Endodermal cell (in vitro differentiated cells): ENCODE measurements around the gene FADS2. TPM values are rescaled to one million over a fixed set of nuclear protein-coding genes. Genes with fewer than 3 reads are reported as not detected.
A peak's percentile ranks its signal among the peaks of the same experiment; 100 is the strongest.

Experiments used
- DNase-seq: peaks from one replicate; pipeline ENCODE4 v3.0.0-alpha.2; 2017
- H3K27ac ChIP-seq: 2 replicates; pipeline ENCODE4 v1.5.1; 2013; ENCODE audit warnings: mild to moderate bottlenecking, low read depth, low read length, moderate library complexity
- H3K27me3 ChIP-seq: 2 replicates; pipeline ENCODE4 v1.6.1; 2013; ENCODE audit warnings: mild to moderate bottlenecking, low read length, moderate library complexity; ENCODE audit not compliant: insufficient read depth, control insufficient read depth, poor library complexity, severe bottlenecking
- H3K36me3 ChIP-seq: 2 replicates; pipeline ENCODE4 v1.7.0; 2013; ENCODE audit warnings: mild to moderate bottlenecking, low read length, moderate library complexity; ENCODE audit not compliant: control insufficient read depth, insufficient read depth
- H3K4me1 ChIP-seq: one replicate; pipeline ENCODE4 v1.7.0; 2013; ENCODE audit warnings: low read length; ENCODE audit not compliant: control insufficient read depth, insufficient read depth
- H3K4me3 ChIP-seq: 2 replicates; pipeline ENCODE4 v1.5.1; 2013; ENCODE audit warnings: mild to moderate bottlenecking, low read length, moderate library complexity
- H3K9ac ChIP-seq: 2 replicates; pipeline ENCODE4 v1.6.1; 2013; ENCODE audit warnings: mild to moderate bottlenecking, low read length, moderate library complexity; ENCODE audit not compliant: poor library complexity, severe bottlenecking; ENCODE audit errors: extremely low read depth
- H3K9me3 ChIP-seq: 2 replicates; pipeline ENCODE4 v1.6.1; 2013; ENCODE audit warnings: mild to moderate bottlenecking, low read length, moderate library complexity; ENCODE audit not compliant: control insufficient read depth
- H3K27ac Mint-ChIP-seq: 2 replicates; pipeline ENCODE4 v1.8.0; 2020; ENCODE audit warnings: mixed read lengths
- H3K27me3 Mint-ChIP-seq: 2 replicates; pipeline ENCODE4 v1.8.0; 2021; ENCODE audit warnings: mild to moderate bottlenecking, mixed read lengths; ENCODE audit not compliant: insufficient read depth
- H3K36me3 Mint-ChIP-seq: 2 replicates; pipeline ENCODE4 v1.8.0; 2020; ENCODE audit warnings: low read depth, mixed read lengths
- H3K4me1 Mint-ChIP-seq: 2 replicates; pipeline ENCODE4 v1.8.0; 2020; ENCODE audit warnings: mixed read lengths
- H3K4me3 Mint-ChIP-seq: 2 replicates; pipeline ENCODE4 v1.8.0; 2020; ENCODE audit warnings: mild to moderate bottlenecking, moderate library complexity, mixed read lengths
- H3K9me3 Mint-ChIP-seq: 2 replicates; pipeline ENCODE4 v1.8.0; 2020; ENCODE audit warnings: mild to moderate bottlenecking, mixed read lengths
- CTCF ChIP-seq: fragments of 200-600 bp; sonication (generic); conservative IDR thresholded peaks from 2 replicates; pipeline ENCODE4 v1.5.0; 2021; ENCODE audit warnings: antibody characterized with exemption, mild to moderate bottlenecking
- WGBS, 2 experiments: methylation state at CpG; one replicate each; pipeline versions ENCODE4 v1.1.5 to v1.1.7; 2013; ENCODE audit warnings: missing lambda C conversion rate in 2 of 2, mixed read lengths in 1 of 2; ENCODE audit not compliant: insufficient coverage in 1 of 2, insufficient read length in 1 of 2; 5-methylcytosine and 5-hydroxymethylcytosine counted together
- total RNA-seq, 2 donors: library from RNA; stranded (reverse); fragmentation: NEBNext Ultra II Directional in 1 of 2; extraction: Animal tissue kit (Norgen Biotek cat#: 25700) in 1 of 2; gene quantifications; 2 replicates in 1 of 2; 3 replicates in 1 of 2; pipeline ENCODE4 v1.2.1, GENCODE V29; 2021

FADS2 gene
- total RNA-seq, 2 donors from 2014 or later = 344 to 381 TPM

- H3K4me3 ChIP-seq = no peak overlapping the region
- H3K27ac ChIP-seq = no peak overlapping the region
- Mint-ChIP-seq H3K27me3 (no peaks in the 10 kb centered on the region), H3K4me3 (no peak overlapping the region), H3K4me1 (no peaks in the 10 kb centered on the region), H3K36me3 (peaks cover 4% of the 10 kb centered on the region), H3K9me3 (no peaks in the 10 kb centered on the region), H3K27ac (no peak overlapping the region)
- no peak for DNase-seq
- WGBS, 2 experiments = 90 to 92% methylated on average over 5 to 9 of the region's 9 CpGs
- H3K9ac ChIP-seq = no peak overlapping the region
- no peaks in the 10 kb centered on the region for H3K9me3 ChIP-seq
- no peak for TF ChIP-seq CTCF
- H3K36me3 ChIP-seq = no peaks in the 10 kb centered on the region
- no peaks in the 10 kb centered on the region for H3K4me1 ChIP-seq
- H3K27me3 ChIP-seq = peaks cover 2% of the 10 kb centered on the region
These were observed 70.1 kb downstream of the FADS2 start for GRCh38 chr11:61898247-61898582.

- Mint-ChIP-seq H3K4me3 (no peak overlapping the region), H3K9me3 (no peaks in the 10 kb centered on the region), H3K4me1 (no peaks in the 10 kb centered on the region), H3K27ac (no peak overlapping the region), H3K36me3 (peaks cover 4% of the 10 kb centered on the region), H3K27me3 (no peaks in the 10 kb centered on the region)
- H3K9me3 ChIP-seq = no peaks in the 10 kb centered on the region
- peak; percentile 99 for DNase-seq
- H3K36me3 ChIP-seq = no peaks in the 10 kb centered on the region
- no peak overlapping the region for H3K4me3 ChIP-seq
- peak; percentile 100 for TF ChIP-seq CTCF
- H3K27ac ChIP-seq = peak overlapping the region; percentile 1
- H3K9ac ChIP-seq = no peak overlapping the region
- H3K4me1 ChIP-seq = no peaks in the 10 kb centered on the region
- WGBS, 2 experiments = 60 to 71% methylated on average over 13 to 27 of the region's 27 CpGs
- no peaks in the 10 kb centered on the region for H3K27me3 ChIP-seq
These were observed 71.2 kb downstream of the FADS2 start for GRCh38 chr11:61899146-61899841.

GRCh38 chr11:61900251-61900650 lies 72.2 kb downstream of the FADS2 start:
- no peak overlapping the region for H3K9ac ChIP-seq
- Mint-ChIP-seq H3K4me1 (peaks cover 6% of the 10 kb centered on the region), H3K4me3 (no peak overlapping the region), H3K9me3 (no peaks in the 10 kb centered on the region), H3K27ac (no peak overlapping the region), H3K36me3 (peaks cover 4% of the 10 kb centered on the region), H3K27me3 (no peaks in the 10 kb centered on the region)
- H3K4me3 ChIP-seq = no peak overlapping the region
- no peak overlapping the region for H3K27ac ChIP-seq
- DNase-seq = no peak
- TF ChIP-seq CTCF = no peak
- WGBS, 2 experiments = 89 to 95% methylated on average over 12 to 17 of the region's 17 CpGs
- H3K4me1 ChIP-seq = no peaks in the 10 kb centered on the region
- no peaks in the 10 kb centered on the region for H3K27me3 ChIP-seq
- no peaks in the 10 kb centered on the region for H3K9me3 ChIP-seq
- H3K36me3 ChIP-seq = no peaks in the 10 kb centered on the region
